GM21619 (cell line): ENCODE measurements around the gene GNA12.
"Not testable (repeated sequence)": the region's sequence is repeated elsewhere in the genome, so short reads cannot be mapped to it uniquely, and the experiment has no call there.

ENCODE experiments used
- ATAC-seq: cut with Tn5 transposase; IDR thresholded peaks from one replicate; pipeline ENCODE4 v1.9.1; 2021; ENCODE audit not compliant: unreplicated experiment

The GNA12 gene

DNA sequence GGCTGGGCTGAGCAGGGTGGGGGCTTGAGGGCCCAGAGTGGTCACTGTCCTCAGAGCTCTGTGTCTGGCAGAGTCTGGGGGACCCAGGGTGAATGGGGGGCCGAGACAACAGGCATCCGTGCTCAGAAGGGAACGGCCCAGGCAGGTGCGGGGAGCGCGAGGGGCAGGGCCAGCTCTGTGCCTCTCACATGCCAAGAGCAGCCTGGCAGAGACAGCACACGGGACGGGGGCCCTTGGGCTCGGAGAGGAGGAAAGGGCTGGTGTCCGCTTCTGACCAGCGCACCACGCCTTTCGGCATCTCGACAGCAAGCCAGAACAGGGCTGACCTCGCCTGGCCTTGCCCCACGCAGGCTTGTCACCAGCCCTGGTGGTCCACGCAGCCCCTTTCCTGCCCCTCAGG, 142.7 kb downstream of the GNA12 start:
- ATAC-seq: no peak

DNA sequence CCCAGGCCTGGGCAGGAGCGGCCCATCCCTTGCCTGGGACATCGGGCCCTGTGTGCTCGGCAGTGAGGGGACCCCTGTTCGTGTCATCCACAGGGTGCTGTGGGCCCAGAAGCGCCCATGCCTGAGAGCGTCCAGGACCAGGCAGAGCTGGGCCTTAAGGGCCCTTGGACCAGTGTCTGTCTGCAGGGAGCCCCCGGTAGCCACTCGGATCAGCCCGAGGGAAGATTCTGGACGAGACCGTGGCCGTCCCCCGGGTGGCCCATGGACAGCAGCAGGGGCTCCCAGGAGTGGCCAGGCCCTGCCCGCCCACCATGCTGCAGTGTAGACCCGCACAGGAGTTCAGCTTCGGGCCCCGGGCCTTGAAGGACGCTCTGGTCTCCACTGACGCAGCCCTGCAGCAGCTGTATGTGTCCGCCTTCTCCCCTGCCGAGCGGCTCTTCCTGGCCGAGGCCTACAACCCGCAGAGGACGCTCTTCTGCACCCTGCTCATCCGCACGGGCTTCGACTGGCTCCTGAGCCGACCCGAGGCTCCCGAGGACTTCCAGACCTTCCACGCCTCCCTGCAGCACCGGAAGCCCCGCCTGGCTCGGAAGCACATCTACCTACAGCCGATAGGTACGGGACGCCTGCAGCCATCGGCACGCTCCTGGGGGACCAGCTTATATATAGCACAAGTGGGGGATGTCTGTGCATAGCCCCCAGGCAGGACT, 143.8 kb downstream of the GNA12 start:
- no peak for ATAC-seq

DNA sequence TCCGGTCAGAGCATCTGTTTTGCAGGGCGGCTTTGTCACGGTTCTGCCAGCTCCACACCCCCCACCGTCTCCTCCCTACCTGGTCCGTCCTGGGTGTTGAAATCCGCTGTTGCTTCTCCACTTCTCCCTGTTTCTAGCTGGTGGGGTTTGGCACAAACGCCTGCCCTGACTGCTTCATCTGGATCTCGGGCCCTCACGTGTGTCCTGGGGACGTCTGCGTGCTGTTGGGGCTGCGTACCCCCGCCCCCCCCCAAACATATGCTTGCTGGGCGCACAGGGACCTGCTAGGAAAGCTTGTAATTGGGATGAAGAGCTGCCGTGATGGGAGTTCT, 144.9 kb downstream of the GNA12 start:
- no peak for ATAC-seq

DNA sequence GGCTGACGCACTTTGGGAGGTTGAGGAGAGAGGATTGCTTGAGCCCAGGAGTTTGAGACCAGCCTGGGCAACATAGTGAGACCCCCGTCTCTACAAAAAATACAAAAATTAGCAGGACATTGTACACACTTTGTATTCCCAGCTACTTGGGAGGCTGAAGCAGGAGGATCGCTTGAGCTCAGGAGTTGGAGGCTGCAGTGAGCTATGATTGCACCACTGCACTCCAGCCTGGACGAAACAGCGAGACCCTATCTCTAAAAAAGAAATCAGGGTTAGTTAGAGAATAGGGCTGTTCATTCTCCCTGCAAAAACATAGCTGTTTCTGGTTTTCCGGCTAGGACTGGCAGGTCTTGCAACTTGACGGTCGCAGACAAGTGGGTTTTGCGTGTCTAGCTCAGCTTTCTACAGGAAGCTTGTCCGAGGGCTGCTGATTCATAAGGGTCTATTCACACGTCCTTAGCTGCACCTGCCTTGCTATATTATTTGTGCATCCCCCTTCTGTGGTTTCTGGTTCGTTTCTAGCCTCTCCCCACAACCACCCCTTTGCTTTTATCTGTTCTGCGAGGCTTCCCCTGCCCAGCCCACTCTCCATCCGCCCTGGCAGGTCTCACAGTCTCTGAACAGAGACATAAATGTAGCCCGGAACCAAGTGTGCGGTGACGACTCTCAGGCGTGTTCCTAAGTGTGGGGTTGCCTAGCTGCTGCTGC, 145.4 kb downstream of the GNA12 start:
- peak; percentile 92 for ATAC-seq

DNA sequence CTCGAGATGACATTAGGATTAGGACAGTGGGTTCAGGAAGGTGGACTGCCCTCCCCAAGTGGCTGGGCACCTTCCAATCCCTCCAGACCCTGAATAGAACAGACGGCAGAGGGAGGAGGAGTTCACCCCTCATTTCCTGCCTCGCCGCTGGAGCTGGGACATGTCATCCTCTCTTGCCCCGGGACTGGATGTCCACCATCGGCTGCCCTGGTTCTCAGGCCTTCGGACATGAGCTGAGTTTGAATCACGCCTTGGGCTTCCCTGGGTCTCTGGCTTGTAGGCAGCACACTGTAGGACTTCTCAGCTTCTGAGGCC, 150.0 kb downstream of the GNA12 start:
- ATAC-seq: not testable (repeated sequence)

DNA sequence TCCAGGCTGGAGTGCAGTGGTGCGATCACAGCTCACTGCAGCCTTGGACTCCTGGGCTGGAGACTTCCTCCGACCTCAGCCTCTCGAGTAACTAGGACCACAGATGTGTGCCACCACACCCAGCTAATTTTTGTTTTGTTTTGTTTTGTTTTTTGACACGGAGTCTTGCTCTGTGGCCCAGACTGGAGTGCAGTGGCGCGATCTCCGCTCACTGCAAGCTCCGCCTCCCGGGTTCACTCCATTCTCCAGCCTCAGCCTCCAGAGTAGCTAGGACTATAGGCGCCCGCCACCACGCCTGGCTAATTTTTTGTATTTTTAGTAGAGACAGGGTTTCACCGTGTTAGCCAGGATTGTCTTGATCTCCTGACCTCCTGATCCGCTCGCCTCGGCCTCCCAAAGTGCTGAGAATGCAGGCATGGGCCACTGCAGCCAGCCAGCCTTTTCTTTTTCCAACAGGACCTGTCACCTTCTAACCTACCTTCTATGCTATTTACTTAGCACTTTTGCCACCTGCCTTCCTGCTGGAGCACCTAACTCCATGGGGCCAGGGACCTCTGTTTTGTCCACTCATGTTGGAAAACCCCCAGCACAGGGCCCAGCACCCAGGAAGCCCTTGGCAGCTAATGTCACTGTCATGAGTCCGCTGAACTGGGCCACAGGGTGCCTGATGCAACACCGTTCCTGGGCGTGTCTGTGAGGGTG, 150.5 kb downstream of the GNA12 start:
- not testable (repeated sequence) for ATAC-seq

DNA sequence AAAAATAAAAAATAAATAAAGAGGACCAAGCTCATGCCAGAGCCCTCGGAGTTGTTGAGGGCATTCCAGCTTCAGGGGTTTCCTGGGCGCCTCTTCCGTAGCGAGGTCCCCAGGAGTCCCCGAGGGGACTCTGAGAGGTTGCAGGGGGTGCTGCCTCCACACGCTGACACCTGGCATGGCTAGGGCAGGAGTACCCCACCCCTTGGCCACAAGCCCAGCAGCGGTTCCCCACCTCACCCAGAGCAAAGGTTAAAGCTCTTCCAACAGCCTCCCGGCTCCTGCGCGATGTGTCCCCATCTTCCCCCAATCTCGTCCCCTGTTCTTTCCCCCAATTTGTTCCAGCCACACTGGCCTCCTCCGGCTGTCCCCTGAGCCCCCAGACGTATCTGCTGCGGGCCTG, 151.6 kb downstream of the GNA12 start:
- no peak for ATAC-seq

DNA sequence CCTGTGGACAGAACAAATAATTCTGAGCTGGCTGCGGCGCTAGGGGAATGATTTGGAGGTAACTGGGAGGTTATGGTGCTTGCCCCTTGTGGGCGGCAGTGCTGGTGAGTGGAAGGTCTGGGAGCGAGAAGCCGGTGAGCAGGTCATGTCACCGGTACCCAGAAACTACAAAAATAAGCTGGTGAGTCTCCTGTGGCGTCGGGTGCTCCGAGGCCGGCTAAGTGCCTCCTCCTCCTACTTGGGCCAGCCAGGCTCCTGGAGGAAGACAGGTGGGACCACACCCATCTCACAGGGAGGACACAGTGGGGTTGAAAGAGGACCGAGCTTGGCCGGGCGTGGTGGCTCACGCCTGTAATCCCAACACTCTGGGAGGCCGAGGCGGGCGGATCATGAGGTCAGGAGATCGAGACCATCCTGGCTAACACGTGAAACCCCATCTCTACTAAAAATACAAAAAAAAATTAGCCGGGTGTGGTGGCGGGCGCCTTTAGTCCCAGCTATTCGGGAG, 152.1 kb downstream of the GNA12 start:
- ATAC-seq: not testable (repeated sequence)

DNA sequence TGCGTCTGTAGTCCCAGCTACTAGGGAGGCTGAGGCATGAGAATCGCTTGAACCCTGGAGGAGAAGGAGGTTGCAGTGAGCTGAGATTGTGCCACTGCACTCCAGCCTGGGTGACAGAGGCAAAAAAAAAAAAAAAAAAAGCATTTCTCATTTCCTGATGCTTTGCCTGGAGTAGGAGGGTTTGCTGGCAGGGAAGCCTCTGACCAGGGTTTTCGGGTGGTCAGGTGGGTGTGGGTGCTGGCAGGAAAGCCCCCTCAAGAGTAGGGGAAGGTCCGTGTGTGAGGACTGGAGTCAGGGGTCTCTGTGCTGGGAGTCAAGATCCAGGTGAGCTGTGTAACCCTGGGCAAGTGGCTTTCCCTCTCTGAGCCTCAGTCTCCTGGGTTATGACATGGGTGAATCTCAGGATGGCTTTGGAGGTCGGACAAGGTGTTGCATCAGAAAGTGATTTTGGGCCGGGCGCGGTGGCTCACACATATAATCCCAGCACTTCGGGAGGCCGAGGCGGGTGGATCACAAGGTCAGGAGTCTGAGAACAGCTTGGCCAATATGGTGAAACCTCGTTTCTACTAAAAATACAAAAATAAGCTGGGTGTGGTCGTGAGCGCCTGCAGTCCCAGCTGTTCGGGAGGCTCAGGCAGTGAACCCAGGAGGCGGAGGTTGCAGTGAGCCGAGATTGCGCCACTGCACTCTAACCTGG, 152.9 kb downstream of the GNA12 start:
- ATAC-seq: no peak

DNA sequence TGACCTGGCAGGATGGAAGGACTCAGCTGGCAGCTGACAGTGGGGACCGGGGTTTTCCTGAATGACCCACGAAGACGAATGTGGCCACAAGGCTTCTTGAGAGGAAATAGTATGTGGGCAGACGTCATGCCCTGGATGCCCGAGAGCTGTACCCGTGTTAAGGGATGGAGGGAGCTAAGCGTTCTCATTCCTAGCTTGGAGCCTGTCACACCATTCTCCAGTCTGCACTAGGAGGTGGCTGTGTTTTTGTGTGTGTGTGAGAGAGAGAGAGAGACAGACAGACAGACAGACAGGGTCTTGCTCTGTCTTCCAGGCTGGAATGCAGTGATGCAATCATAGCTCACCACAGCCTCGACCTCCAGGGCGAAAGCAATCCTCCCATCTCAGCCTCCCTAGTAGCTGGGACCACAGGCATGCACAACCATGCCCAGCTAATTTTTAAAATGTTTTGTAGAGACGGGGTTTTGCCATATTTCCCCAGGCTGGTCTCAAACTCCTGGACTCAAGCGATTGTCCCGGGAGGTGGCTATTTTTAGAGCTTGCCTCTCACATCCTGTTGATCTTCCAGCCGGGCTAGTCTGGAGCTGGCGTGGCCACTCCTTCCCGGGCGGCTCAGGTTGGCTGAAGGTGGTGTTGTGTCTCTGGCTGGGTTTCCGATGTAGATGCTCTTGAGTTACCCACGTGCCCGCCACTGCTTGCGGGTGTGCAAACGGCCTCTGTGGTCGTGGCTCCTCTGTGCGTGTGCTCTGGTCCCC, 154.0 kb downstream of the GNA12 start:
- no peak for ATAC-seq

DNA sequence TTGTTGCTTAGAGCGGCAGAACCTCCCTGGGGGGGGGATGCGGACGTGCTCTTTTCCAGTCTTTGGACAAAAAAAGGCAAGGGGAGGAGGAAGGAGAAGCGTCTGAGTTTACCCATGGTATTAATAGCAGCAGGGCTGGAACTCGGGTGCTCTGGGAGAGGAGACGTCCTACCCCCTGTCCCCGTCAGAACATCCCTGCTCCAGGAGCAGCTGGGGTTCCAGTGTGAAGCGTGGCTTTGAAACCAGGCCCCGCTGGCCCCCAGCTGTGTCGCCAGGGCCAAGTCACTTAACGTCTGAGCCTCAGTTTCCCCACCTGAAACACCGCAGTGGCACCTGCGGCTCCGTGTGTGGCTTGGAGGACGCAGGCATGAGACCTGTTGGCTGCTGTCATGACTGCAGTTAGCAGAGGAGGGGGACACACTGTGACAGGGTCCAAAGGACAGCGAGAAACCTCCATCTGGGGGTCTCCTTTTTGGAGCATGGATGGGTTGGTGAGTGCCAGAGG, 154.7 kb downstream of the GNA12 start:
- no peak for ATAC-seq

DNA sequence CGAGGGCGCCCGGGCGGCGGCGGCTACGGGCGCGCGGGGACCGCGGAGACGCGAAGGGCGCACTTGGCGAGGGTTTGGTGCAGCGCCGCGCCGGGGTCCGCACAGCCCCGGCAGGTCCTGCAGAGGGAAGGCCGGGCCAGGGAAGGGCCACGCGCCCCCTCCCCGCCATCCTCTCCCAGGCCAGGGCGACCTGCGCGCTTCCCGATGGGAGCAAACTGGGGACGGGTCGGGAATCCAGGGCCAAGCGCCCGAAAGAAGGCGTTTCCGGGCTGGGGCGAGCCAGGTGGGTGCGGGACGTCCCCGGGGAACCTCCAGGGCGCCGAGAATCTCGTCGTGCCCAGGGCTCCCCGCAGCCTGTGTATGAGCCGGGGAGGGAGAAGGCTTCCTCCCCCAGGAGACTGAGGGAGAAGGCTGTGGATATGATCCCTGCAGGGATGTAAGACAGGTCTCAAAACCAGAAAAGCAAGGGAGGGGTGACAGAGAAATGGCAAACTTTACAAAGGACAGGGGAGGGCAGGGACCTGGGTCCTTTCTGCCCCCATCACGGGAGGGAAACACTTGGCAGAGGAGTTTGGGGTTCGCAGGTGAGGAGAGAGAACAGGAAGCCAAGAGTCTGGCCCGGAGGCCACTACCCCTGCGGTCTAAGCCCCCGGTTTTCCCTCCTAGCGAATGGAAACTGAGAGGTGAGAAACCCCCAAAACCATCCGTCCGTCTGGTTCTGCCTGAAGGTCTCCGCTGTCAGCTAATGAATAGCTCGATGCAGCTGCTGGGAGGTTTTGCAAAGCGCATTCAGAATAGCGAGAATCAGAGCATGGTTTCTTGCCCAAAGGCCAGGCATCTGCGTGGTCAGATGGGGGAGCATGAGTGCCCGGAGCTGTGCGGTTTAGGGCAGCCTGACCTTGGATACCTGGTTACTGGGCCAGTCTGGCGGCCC, 155.4 kb downstream of the GNA12 start:
- ATAC-seq: peak; percentile 81

DNA sequence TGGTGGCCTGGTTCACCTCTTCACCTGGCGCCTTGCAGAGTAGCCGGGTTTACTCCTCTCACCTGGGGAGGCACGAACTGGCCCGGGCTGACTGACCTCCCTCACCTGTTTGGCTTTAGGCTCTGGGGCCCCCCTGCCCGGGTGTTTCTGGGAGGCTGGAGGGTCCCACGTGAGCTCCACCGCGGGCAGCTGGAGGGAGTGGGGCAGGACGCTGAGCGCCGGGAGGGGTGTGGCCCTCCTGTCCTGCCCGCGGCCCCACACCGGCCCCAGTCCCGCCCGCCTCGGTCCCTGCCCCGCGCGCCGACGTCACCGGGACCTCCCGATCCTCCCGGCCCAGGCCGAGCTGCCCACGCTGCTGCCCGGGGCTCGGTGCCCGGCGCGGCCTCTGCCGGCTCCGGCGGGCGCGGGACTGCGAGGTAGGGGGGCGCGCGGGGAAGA, 156.2 kb downstream of the GNA12 start, which contains the start of gene AMZ1:
AMZ1 (plus strand) TSS at position 322 of the 438 bp plus-strand sequence. CDS start 12,250 bp downstream, outside the sequence.
- no peak for ATAC-seq

DNA sequence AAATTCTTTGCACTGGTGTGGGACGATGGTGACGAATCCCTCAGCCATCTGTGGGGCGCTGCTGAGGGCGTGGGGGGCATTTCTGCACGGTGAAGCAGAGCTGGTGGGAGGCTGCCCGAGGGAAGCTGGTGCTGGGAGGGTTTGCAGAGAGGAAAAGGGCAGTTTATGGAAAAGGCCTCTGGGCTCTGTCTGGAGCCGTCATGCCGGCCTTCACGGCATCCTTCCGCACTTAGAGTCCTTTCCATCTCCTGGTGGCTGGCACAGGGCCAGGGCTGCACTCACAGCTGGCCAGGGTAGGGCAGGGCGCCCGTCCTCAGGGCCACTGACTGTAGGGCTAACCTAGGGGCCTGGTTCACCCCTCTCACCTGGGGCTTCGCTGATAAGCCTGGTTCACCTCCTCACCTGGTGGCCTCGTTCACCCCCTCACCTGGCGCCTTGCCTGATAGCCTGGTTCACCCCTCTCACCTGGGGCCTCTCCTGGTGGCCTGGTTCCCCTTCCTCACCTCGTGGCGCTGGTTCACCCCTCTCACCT, 156.7 kb downstream of the GNA12 start:
- no peak for ATAC-seq

DNA sequence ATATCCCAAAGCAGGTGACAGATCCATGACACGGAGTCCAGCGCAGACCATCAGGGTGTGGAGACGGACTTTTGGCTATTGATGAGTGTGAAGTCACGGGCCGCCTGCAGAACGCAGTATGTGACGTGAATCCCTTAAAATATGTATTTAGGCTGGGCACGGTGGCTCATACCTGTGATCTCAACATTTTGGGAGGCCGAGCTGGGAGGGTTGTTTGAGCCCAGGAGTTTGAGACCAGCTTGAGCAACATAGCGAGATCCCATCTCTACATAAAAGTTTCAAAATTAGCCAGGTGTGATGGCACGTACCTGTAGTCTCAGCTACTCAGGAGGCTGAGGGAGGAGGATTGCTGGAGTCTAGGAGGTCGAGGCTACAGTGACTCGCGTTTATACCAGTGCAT, 158.0 kb downstream of the GNA12 start:
- ATAC-seq: no peak

DNA sequence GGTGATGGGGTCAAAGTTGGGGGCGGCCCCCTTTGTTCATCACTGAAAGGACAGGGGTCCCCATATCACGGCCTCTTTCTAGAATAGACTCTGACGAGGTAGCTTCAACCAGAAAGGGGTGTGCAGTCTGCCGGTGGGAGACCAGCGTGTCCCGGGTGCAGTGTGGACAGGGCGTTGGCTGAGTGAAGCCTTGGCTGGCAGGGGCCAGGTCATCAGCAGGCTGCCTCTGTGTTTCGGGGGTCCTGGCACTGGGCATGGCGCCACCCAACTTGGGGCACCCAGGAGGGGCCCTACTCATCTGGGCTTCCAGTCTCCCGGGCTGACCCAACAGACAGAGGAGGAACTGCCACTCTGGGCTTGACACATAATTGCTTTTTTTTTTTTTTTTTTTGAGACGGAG, 159.6 kb downstream of the GNA12 start:
- ATAC-seq: no peak

DNA sequence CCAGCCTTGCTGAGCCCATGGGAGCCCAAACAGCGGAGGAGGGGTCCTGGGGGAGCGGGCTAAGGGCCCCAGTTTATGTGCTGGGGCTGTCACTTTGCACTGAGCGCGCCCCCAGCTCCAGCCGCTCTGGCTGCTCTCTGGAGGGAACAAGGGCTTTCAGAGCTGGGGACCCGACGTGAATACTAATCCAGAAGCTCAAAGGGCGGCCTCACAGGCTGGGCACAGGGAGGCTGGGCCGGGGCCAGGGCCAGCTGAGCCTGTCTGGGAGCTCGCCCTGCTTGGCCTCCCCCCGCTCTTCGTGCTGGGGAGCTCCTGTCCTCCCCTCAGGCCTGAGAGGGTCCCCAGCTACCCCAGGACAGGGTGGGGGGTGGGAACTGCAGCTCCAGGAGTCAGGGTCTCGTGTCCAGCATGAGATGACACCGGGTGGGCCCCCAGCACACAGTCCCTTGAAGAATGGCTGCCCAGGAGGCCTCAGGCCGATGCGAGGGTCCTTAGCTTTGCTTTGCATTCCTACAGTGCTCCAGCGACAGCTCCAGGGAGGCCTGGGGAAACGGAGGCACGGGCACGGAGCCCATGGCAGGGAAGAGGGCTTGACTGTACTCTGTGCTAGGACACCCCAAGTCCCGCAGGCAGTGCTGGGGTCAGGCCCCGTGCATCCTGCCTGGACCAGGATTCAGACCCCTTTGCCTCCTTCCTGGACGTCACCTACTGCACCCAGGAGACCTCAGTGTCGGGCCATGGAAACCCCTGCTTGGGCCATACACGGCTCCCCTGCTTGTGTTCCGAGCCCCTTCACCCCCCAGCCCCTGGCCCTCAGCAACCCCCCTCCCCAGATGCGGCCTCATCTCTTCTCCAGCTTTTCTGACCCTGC, 161.9 kb downstream of the GNA12 start:
- no peak for ATAC-seq
